Liver (tissue), 9 donors: ENCODE measurements around the gene GPRC5B. TPM values are rescaled to one million over a fixed set of nuclear protein-coding genes. Genes with fewer than 3 reads are reported as not detected.

Experiments used
- DNase-seq: peaks from one replicate; pipeline ENCODE4 v3.0.0-alpha.2; 2017; ENCODE audit warnings: low spot score
- H3K27ac ChIP-seq, 2 donors: one replicate each; pipeline ENCODE4 v1.7.0; 2013; ENCODE audit warnings: inconsistent platforms in 2 of 2, low read length in 2 of 2, control low read depth in 1 of 2, low read depth in 1 of 2, mild to moderate bottlenecking in 1 of 2
- H3K27me3 ChIP-seq, 4 donors: one replicate each; pipeline versions ENCODE4 v1.6.1 to v1.7.0; 2013; ENCODE audit warnings: low read length in 3 of 4, inconsistent platforms in 1 of 4, mild to moderate bottlenecking in 1 of 4, moderate library complexity in 1 of 4; ENCODE audit not compliant: control insufficient read depth in 4 of 4, insufficient read depth in 4 of 4
- H3K36me3 ChIP-seq, 4 donors: one replicate each; pipeline versions ENCODE4 v1.6.1 to v1.7.0; 2013; ENCODE audit warnings: low read length in 3 of 4, mild to moderate bottlenecking in 3 of 4, low read depth in 1 of 4, moderate library complexity in 1 of 4; ENCODE audit not compliant: control insufficient read depth in 4 of 4, insufficient read depth in 3 of 4
- H3K4me1 ChIP-seq, 4 donors: one replicate each; pipeline versions ENCODE4 v1.6.1 to v1.7.0; 2013; ENCODE audit warnings: low read length in 3 of 4, mild to moderate bottlenecking in 3 of 4, moderate library complexity in 1 of 4; ENCODE audit not compliant: control insufficient read depth in 4 of 4, insufficient read depth in 4 of 4
- H3K4me3 ChIP-seq, 3 donors: one replicate each; pipeline versions ENCODE4 v1.6.1 to v1.7.0; 2013; ENCODE audit warnings: low read length in 3 of 3, control low read depth in 1 of 3, low read depth in 1 of 3, mild to moderate bottlenecking in 1 of 3
- H3K9ac ChIP-seq, 2 donors: one replicate each; pipeline ENCODE4 v1.7.0; 2013; ENCODE audit warnings: low read length in 2 of 2, mild to moderate bottlenecking in 2 of 2, moderate library complexity in 2 of 2, control low read depth in 1 of 2, low read depth in 1 of 2
- H3K9me3 ChIP-seq, 4 donors: one replicate each; pipeline versions ENCODE4 v1.6.1 to v1.7.0; 2013; ENCODE audit warnings: low read length in 3 of 4; ENCODE audit not compliant: control insufficient read depth in 4 of 4
- EGR1 ChIP-seq, 2 donors: IDR thresholded peaks; 2 replicates each; pipeline ENCODE4 v1.6.1; 2016 to 2018; ENCODE audit warnings: antibody characterized with exemption in 2 of 2, low read depth in 2 of 2
- FOXA1 ChIP-seq: IDR thresholded peaks from 2 replicates; pipeline ENCODE4 v1.6.1; 2016; ENCODE audit warnings: antibody characterized with exemption
- FOXA2 ChIP-seq: IDR thresholded peaks from 2 replicates; pipeline ENCODE4 v1.6.1; 2016; ENCODE audit warnings: antibody characterized with exemption
- GABPA ChIP-seq, 2 donors: IDR thresholded peaks in 1 of 2; conservative IDR thresholded peaks in 1 of 2; 2 replicates each; pipeline ENCODE4 v1.6.1; 2016; ENCODE audit warnings: antibody characterized with exemption in 2 of 2, mild to moderate bottlenecking in 1 of 2, moderate library complexity in 1 of 2
- NR2F2 ChIP-seq: IDR thresholded peaks from 2 replicates; pipeline ENCODE4 v1.6.1; 2016; ENCODE audit warnings: antibody characterized with exemption
- RXRA ChIP-seq, 2 donors: IDR thresholded peaks; 2 replicates each; pipeline ENCODE4 v1.6.1; 2017 to 2018; ENCODE audit warnings: antibody characterized with exemption in 2 of 2, mild to moderate bottlenecking in 1 of 2
- SP1 ChIP-seq: IDR thresholded peaks from 2 replicates; pipeline ENCODE4 v1.6.1; 2018; ENCODE audit warnings: antibody characterized with exemption, mild to moderate bottlenecking
- YY1 ChIP-seq: IDR thresholded peaks from 2 replicates; pipeline ENCODE4 v1.6.1; 2016; ENCODE audit warnings: antibody characterized with exemption, mild to moderate bottlenecking
- WGBS: extraction: QIAGEN DNeasy Blood & Tissue Kit; methylation state at CpG from one replicate; pipeline ENCODE4 v1.1.7; 2013; 5-methylcytosine and 5-hydroxymethylcytosine counted together
- polyA plus RNA-seq, 2 donors: library from polyadenylated mRNA; stranded (reverse) in 1 of 2; unstranded in 1 of 2; fragments of 200-250 nt in 1 of 2; fragments of >200 nt in 1 of 2; fragmentation: Nextera tagmentation in 1 of 2; extraction: Ambion mirVana in 1 of 2; gene quantifications; one replicate each; pipeline versions ENCODE4 v1.2.1 to v1.2.3, GENCODE V29; 2013 to 2015
- total RNA-seq, 2 donors: library from RNA; depleted of rRNA; stranded (reverse); fragments of >200 nt; gene quantifications; one replicate each; pipeline ENCODE4 v1.2.3, GENCODE V29; 2014
- TF ChIP-seq, protein P1 (sequence below): IDR thresholded peaks from 2 replicates; pipeline ENCODE4 v1.6.1; 2016; ENCODE audit warnings: antibody characterized with exemption
- TF ChIP-seq, protein P2 (sequence below): IDR thresholded peaks from 2 replicates; pipeline ENCODE4 v1.6.1; 2016; ENCODE audit warnings: antibody characterized with exemption, mild to moderate bottlenecking
- TF ChIP-seq, protein P3 (sequence below): IDR thresholded peaks from 2 replicates; pipeline ENCODE4 v1.6.1; 2016; ENCODE audit warnings: antibody characterized with exemption
- TF ChIP-seq, protein P4 (sequence below): IDR thresholded peaks from 2 replicates; pipeline ENCODE4 v1.6.1; 2016; ENCODE audit warnings: antibody characterized with exemption
- donor health status: healthy.
- donor health status: healthy.
- donor health status: healthy.
- donor health status: healthy.
- donor health status: healthy.

GPRC5B gene
- total and polyA plus RNA-seq, 4 donors = 1.5 to 4.7 (median 2.7) TPM

- H3K9ac ChIP-seq = no peak overlapping the region
- 34% methylated on average over 3 of the region's 3 CpGs for WGBS
- no peak overlapping the region for H3K27ac ChIP-seq
- no peaks in the 10 kb centered on the region for H3K36me3 ChIP-seq
- TF ChIP-seq EGR1 (IDR thresholded peaks at IDR 0.05; ENCODE audit: low read depth in 2 of 2) (no peak), FOXA1 (no peak), YY1 (no peak), GABPA (IDR thresholded peaks at IDR 0.05 in 1 of 2, conservative IDR thresholded peaks at IDR 0.05 in 1 of 2) (no peak), NR2F2 (no peak)
- TF ChIP-seq, protein P1, sequence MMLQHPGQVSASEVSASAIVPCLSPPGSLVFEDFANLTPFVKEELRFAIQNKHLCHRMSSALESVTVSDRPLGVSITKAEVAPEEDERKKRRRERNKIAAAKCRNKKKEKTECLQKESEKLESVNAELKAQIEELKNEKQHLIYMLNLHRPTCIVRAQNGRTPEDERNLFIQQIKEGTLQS = no peak
- TF ChIP-seq, protein P2, sequence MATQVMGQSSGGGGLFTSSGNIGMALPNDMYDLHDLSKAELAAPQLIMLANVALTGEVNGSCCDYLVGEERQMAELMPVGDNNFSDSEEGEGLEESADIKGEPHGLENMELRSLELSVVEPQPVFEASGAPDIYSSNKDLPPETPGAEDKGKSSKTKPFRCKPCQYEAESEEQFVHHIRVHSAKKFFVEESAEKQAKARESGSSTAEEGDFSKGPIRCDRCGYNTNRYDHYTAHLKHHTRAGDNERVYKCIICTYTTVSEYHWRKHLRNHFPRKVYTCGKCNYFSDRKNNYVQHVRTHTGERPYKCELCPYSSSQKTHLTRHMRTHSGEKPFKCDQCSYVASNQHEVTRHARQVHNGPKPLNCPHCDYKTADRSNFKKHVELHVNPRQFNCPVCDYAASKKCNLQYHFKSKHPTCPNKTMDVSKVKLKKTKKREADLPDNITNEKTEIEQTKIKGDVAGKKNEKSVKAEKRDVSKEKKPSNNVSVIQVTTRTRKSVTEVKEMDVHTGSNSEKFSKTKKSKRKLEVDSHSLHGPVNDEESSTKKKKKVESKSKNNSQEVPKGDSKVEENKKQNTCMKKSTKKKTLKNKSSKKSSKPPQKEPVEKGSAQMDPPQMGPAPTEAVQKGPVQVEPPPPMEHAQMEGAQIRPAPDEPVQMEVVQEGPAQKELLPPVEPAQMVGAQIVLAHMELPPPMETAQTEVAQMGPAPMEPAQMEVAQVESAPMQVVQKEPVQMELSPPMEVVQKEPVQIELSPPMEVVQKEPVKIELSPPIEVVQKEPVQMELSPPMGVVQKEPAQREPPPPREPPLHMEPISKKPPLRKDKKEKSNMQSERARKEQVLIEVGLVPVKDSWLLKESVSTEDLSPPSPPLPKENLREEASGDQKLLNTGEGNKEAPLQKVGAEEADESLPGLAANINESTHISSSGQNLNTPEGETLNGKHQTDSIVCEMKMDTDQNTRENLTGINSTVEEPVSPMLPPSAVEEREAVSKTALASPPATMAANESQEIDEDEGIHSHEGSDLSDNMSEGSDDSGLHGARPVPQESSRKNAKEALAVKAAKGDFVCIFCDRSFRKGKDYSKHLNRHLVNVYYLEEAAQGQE = no peak
- no peak for DNase-seq
- H3K27me3 ChIP-seq = no peaks in the 10 kb centered on the region
- peaks cover 0 to 7% (median 3%) of the 10 kb centered on the region in 4 donors for H3K4me1 ChIP-seq
- H3K9me3 ChIP-seq = no peaks in the 10 kb centered on the region
- H3K4me3 ChIP-seq = no peak overlapping the region
These were observed 67.5 kb downstream of the GPRC5B start for GRCh38 chr16:19817122-19817521.

- 55% methylated on average over 2 of the region's 2 CpGs for WGBS
- TF ChIP-seq EGR1 (IDR thresholded peaks at IDR 0.05; ENCODE audit: low read depth in 2 of 2) (no peak), SP1 (no peak), YY1 (no peak), FOXA2 (no peak), NR2F2 (no peak), RXRA (IDR thresholded peaks at IDR 0.05) (no peak), FOXA1 (no peak)
- TF ChIP-seq, protein P3, sequence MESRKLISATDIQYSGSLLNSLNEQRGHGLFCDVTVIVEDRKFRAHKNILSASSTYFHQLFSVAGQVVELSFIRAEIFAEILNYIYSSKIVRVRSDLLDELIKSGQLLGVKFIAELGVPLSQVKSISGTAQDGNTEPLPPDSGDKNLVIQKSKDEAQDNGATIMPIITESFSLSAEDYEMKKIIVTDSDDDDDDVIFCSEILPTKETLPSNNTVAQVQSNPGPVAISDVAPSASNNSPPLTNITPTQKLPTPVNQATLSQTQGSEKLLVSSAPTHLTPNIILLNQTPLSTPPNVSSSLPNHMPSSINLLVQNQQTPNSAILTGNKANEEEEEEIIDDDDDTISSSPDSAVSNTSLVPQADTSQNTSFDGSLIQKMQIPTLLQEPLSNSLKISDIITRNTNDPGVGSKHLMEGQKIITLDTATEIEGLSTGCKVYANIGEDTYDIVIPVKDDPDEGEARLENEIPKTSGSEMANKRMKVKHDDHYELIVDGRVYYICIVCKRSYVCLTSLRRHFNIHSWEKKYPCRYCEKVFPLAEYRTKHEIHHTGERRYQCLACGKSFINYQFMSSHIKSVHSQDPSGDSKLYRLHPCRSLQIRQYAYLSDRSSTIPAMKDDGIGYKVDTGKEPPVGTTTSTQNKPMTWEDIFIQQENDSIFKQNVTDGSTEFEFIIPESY = no peak
- TF ChIP-seq, protein P1 = no peak
- TF ChIP-seq, protein P4, sequence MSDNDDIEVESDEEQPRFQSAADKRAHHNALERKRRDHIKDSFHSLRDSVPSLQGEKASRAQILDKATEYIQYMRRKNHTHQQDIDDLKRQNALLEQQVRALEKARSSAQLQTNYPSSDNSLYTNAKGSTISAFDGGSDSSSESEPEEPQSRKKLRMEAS = no peak
- H3K4me1 ChIP-seq = peaks cover 9 to 10% (median 9%) of the 10 kb centered on the region in 4 donors
- DNase-seq = no peak
- H3K9me3 ChIP-seq = no peaks in the 10 kb centered on the region
- no peak overlapping the region for H3K27ac ChIP-seq
- H3K4me3 ChIP-seq = no peak overlapping the region
- H3K36me3 ChIP-seq = no peaks in the 10 kb centered on the region
- no peaks in the 10 kb centered on the region for H3K27me3 ChIP-seq
- H3K9ac ChIP-seq = no peak overlapping the region
These were observed 69.2 kb downstream of the GPRC5B start for GRCh38 chr16:19815418-19815817.
